Measurements from ENCODE around the gene CHCHD3.

GRCh38 chr7:132871419-132871818, 210.5 kb downstream of the CHCHD3 start:
- TF ChIP-seq ELK1 (IDR thresholded peaks at IDR 0.05; ENCODE audit: borderline replicate concordance, low read depth, low read length): no peak
- TF ChIP-seq NFE2L2 (IDR thresholded peaks at IDR 0.05; ENCODE audit: low read depth, low read length): no peak
- no peak for TF ChIP-seq CTCF (conservative IDR thresholded peaks at IDR 0.05; ENCODE audit: low read depth, low read length)
- TF ChIP-seq POLR2A (IDR thresholded peaks at IDR 0.05; ENCODE audit: low read depth, low read length): no peak
- TF ChIP-seq RAD21 (IDR thresholded peaks at IDR 0.05; ENCODE audit: low read length): no peak
- TF ChIP-seq FOS (IDR thresholded peaks at IDR 0.05; ENCODE audit: low read depth, low read length): no peak
- no peak for TF ChIP-seq CEBPB (IDR thresholded peaks at IDR 0.05; ENCODE audit: low read depth, low read length)
- no peak for TF ChIP-seq CHD1 (IDR thresholded peaks at IDR 0.05; ENCODE audit: low read depth, low read length)
- TF ChIP-seq BHLHE40 (IDR thresholded peaks at IDR 0.05; ENCODE audit: low read depth, low read length): no peak
- TF ChIP-seq USF2 (IDR thresholded peaks at IDR 0.05; ENCODE audit: low read depth, low read length): no peak
